Panc1 (cell line): ENCODE data around the gene IVNS1ABP.

Experiments
- POLR2AphosphoS5 ChIP-seq: IDR thresholded peaks from 2 replicates; pipeline ENCODE4 v1.6.1; 2012; ENCODE audit warnings: mild to moderate bottlenecking, low read depth, low read length, moderate library complexity
- SIN3A ChIP-seq: IDR thresholded peaks from 2 replicates; pipeline ENCODE4 v1.6.1; 2012; ENCODE audit warnings: low read depth, mild to moderate bottlenecking, low read length, moderate library complexity, borderline replicate concordance; ENCODE audit not compliant: insufficient read depth

- TF ChIP-seq POLR2AphosphoS5 (no peak), SIN3A (no peak)
Observed at GRCh38 chr1:185349556-185349955, 32.5 kb upstream of the IVNS1ABP start.
